ENCODE results near the gene KLHL1.
"Not testable (repeated sequence)": the region's sequence is repeated elsewhere in the genome, so short reads cannot be mapped to it uniquely, and the experiment has no call there.

KLHL1 gene

DNA sequence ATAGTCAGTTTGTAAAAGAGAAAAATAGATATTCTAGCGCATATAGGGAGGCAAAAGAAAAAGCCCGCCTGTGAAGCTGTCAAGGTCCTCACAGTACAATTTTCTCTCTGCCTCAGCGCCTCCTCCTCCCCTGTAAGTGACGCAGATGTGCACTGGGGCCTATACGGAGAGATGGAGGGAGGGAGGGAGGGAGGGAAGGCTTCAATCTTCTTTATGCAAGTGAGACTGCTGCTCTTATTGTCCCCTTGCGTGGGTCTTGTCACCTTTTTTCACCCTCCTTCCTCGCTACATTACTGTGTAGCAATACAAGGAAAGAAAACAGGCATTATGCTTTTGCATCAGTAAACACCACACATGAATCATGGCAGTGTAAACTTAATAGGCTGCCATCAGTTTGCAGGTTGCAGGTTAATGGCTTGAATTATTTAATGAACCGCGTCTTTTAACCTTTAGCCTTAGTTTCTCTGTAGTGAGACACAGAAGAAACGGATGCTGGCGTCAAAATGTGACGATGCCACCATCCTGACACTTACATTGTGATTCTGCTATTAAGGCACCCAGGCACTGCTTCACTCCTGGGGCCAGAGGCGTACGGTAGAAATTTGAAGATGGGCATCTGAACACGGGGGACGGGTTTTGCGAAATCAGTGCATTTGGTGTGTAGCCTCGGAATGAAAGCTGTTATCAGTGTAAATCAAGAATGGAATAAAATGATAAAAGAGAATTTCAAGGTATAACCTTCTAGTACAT, at the start of gene KLHL1:
TSS of gene KLHL1 (minus strand) at position 97 of the 750 bp plus-strand sequence. CDS start 753 bp downstream, outside the sequence.
- DNase-seq: no peak

DNA sequence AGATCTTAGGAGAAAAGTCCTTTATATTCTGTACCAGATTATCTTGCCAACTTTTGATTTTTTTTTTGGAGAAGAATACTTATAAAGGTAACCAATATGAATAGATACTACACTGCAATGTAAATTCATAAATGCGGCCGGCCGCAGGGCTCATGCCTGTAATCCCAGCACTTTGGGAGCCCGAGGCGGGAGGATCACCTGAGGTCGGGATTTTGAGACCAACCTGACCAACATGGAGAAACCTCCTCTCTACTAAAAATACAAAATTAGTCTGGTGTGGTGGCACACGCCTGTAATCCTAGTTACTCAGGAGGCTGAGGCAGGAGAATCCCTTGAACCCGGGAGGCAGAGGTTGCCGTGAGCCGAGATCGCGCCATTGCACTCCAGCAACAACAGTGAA, 34.4 kb upstream of the KLHL1 start:
- not testable (repeated sequence) for DNase-seq

- no peak for DNase-seq
Observed at GRCh38 chr13:70128098-70128497, 19.8 kb upstream of the KLHL1 start.

- DNase-seq: no peak
Observed at GRCh38 chr13:70125693-70126092, 17.4 kb upstream of the KLHL1 start.

- DNase-seq: no peak
Observed at GRCh38 chr13:70117338-70117905, 9.2 kb upstream of the KLHL1 start.

DNA sequence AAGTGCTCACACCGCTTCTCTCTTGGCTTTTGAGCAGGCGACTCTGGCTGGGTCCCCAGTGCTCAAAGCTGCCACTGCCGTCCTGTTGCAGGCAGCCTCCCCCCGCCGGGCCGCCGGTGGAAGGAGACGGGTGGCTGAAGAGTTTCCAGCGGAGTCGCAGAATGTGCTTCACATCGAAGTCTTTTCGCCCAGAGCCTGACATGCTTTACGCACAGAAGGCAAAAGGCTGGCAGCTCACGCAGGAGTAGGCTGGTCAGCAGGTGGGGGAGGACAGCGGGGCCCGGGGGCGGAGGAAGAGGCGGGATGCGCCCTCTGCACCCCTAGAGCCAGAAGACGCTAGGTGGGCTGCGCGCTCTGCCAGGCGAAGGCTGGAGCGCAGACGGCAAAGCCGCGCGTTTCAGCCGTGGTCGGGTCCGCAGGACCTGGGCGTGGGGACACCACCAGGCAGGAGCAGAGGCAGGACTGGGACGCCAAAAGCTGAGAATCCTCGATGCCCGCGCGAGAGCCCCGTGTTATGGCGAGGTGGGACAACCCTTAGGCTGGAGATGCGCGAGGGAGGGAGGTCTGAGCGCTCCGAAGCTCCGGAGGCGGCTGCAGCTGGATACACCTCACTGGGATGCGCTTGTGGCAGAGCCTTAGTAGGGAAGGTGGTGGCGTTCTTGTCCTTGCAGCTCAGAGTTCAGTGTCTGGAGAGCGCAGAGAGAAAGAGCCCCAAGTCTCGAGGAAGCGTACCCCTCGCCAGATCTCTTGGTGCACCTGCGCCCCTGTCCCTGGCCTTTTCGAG, 562 bp downstream of the KLHL1 start, which contains the start of gene ATXN8OS:
TSS of gene ATXN8OS (plus strand) at position 329 of the 784 bp plus-strand sequence.
- DNase-seq: no peak

GRCh38 chr13:70107125-70107497, 1.1 kb downstream of the KLHL1 start:
- DNase-seq: no peak

DNA sequence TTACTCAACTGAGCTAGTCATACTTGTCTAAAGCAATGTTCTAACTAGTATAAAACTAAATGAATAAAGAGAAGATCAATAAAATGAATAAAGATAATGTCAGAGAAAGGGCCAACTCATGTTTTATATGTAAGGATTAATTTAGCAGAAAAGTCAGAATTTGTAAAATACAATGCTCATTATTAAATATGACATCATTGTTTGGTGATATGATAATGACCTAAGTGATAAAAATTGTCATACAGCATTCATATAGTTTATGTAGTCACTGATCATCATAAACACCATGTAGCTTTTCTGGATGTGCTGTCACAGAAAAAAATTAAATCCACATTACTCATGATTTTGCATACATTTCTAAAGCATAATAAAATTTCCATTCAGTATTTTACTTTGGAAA, 3.8 kb downstream of the KLHL1 start:
- no peak for DNase-seq

- DNase-seq: no peak
Observed at GRCh38 chr13:70098669-70099068, 9.6 kb downstream of the KLHL1 start.

- DNase-seq: no peak
Observed at GRCh38 chr13:70090036-70090723, 18.1 kb downstream of the KLHL1 start.

- no peak for DNase-seq
Observed at GRCh38 chr13:70088926-70089325, 19.3 kb downstream of the KLHL1 start.

GRCh38 chr13:70087247-70087646, 21.0 kb downstream of the KLHL1 start:
- DNase-seq: no peak

GRCh38 chr13:70080012-70080411, 28.2 kb downstream of the KLHL1 start:
- DNase-seq: no peak

DNA sequence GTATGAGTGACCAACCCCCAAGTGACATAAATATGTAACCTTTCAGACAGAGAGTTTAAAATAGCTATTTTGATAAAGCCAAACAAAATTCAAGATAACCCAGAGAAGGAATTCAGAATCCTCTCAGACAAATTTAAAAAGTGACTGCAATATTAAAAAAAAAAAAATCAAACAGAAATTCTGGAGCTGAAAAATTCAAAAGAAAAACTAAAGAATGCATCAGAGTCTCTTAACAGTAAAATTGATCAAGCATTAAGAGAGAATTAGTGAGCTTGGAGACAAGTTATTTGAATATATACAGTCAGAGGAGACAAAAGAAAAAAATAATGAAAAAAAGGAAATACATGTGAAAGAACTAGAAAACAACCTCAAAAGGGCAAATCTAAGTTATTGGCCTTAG, 53.7 kb downstream of the KLHL1 start:
- no peak for DNase-seq

- DNase-seq: no peak
Observed at GRCh38 chr13:70051531-70051930, 56.7 kb downstream of the KLHL1 start.

GRCh38 chr13:70043685-70044084, 64.6 kb downstream of the KLHL1 start:
- DNase-seq: no peak

DNA sequence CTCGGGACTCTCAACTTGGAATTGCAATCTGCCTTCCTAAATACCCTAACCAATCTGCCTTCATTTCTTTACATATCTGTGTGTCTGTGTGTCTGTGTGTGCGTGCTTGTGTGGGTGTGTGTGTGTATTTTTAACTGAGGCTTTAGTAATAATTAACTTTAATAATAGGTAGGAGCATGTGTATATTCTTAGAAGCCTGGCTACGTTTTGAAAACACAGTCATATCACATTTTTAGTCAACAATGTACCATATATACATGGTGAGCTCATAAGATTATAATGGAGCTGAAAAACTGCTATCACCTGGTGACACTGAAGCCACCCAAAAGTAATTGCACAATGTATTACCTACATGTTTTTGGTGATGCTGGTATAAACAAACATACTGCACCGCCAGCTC, 66.1 kb downstream of the KLHL1 start:
- no peak for DNase-seq

GRCh38 chr13:70034286-70034685, 74.0 kb downstream of the KLHL1 start:
- no peak for DNase-seq

- no peak for DNase-seq
Observed at GRCh38 chr13:70027551-70027950, 80.7 kb downstream of the KLHL1 start.

DNA sequence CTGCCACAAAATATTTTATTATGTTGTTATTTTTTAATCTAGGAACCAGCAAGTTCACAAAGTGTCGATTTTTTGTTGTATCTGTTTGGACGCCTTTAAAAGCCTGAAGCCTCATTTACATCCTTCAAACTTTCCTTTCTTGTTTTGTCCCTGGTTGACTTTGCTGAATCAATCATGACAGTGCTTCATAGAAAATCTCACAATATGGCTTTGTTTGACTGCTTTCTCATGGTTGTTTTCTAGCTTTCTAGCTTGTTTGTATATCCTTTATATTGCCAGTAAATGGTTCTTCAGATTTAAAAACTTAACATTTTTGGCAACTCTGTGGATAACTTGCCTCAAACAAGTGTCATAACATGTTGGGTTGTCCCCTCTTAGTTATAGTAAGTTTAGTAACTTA, 84.7 kb downstream of the KLHL1 start:
- DNase-seq: no peak

GRCh38 chr13:70022646-70023045, 85.6 kb downstream of the KLHL1 start:
- no peak for DNase-seq

DNA sequence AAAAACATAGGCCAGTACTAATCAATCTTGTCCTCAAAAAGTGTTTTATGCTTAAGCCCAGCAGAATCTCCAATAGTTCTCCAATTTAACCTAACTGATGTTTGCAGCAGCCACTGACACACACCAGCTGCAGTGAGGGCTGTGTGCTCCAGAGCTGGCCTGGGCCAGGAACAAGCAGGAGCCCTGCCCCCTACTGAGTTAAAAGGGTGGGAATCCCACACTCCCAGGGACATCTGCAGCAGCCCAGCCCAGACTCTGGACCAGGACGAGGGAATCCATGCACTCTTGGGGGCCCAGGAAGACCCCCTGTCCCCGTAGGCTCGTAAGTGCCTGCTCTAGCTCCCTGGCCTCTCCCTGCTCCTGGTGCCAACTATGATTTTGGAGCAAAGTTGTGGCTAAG, 92.1 kb downstream of the KLHL1 start:
- DNase-seq: no peak

- no peak for DNase-seq
Observed at GRCh38 chr13:70014337-70014736, 93.9 kb downstream of the KLHL1 start.

Data from activated CD4-positive, alpha-beta T cell treated with anti-CD3 and anti-CD28 coated beads, Interleukin-2, amount 50 U/mL, for 4 hours (primary cell).